ENCODE measurements around the gene ACO2.
"Not testable (repeated sequence)": the region's sequence is repeated elsewhere in the genome, so short reads cannot be mapped to it uniquely, and the experiment has no call there.

GRCh38 chr22:41434361-41435003, 34.4 kb upstream of the ACO2 start:
- not testable (repeated sequence) for TF ChIP-seq ZNF174 (tag by site-specific recombination; IDR thresholded peaks at IDR 0.05); ZNF350 (tag by site-specific recombination; IDR thresholded peaks at IDR 0.05); CTCF (tag by site-specific recombination; IDR thresholded peaks at IDR 0.05); ZNF266 (tag by site-specific recombination; IDR thresholded peaks at IDR 0.05; ENCODE audit: low read depth); ZBTB7A (tag by site-specific recombination; IDR thresholded peaks at IDR 0.05; ENCODE audit: low read depth); TCF7L2 (IDR thresholded peaks at IDR 0.05; ENCODE audit: borderline replicate concordance, low read depth, low read length); ZNF510 (tag by site-specific recombination; IDR thresholded peaks at IDR 0.05; ENCODE audit: insufficient replicate concordance); ZNF549 (tag by site-specific recombination; IDR thresholded peaks at IDR 0.05); ZNF639 (tag by site-specific recombination; IDR thresholded peaks at IDR 0.05)
- TF ChIP-seq ZBTB48 (tag by site-specific recombination; IDR thresholded peaks at IDR 0.05), result peak; percentile 27; the same call in 1 of the 2 replicates
